TTC549 (cell line): ENCODE results near the gene ZNF688.
"Not testable (repeated sequence)": the region's sequence is repeated elsewhere in the genome, so short reads cannot be mapped to it uniquely, and the experiment has no call there.

Experiments
- FAIRE-seq: peaks from 2 replicates; lab custom pipeline; 2012; peaks lifted over from hg19 to GRCh38; lab: Jason Lieb, UNC

Gene ZNF688

DNA sequence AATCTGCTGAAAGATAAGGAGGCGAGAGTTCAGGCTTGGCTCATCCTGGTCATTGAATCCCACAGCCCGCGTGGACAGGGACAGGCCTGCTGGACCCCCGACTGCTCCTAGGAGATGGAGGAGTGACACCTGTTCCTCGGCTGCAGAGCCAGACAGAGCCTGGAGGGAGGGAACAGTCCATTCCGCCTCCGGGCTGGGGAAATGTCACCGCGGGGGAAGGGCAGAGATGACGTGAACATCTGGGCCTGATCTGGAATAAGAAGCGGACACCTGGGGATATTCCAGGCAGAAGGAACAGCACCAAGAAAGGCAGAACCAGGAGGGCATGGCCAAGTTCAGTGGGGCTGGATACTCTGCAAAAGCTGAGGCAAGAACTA, 38.4 kb downstream of the ZNF688 start:
- FAIRE-seq: no peak

- no peak for FAIRE-seq
These were observed 39.0 kb downstream of the ZNF688 start for GRCh38 chr16:30532285-30533145.

- FAIRE-seq: no peak
These were observed 41.1 kb downstream of the ZNF688 start for GRCh38 chr16:30530163-30531037.

DNA sequence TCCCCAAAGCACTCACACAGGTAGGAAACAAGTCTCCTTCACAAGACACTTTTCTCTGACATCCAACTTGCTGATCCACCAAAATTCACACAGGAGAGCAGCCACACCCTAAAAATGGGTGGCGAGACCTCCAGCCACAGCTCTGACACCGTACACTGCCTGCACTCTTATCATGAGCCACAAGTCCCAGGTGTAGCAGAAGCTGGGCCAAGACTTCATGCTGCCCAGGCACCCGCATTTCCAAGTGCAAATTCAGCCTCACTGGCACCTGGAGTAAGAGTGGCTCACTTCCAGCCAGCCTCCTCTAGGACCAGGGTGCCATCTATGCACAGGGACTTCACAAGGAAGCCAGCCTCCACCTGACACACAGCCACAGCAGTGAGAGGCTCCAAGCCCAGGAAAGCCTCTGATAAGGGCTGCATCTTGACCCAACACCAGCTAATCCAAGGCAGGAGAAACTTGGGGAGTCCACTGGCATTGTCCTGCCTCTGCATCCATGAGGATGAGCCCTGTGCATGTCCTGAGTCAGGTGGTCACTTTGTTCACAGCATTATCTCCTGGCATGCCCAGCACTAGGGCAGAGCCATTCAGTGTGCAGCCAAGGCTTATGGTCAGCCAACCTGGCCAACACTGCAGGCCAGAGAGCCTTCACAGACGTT, 42.6 kb downstream of the ZNF688 start:
- no peak for FAIRE-seq

- no peak for FAIRE-seq
These were observed 43.8 kb downstream of the ZNF688 start for GRCh38 chr16:30527635-30528178.

- FAIRE-seq: peak; percentile 95
These were observed 44.5 kb downstream of the ZNF688 start for GRCh38 chr16:30526823-30527634.

DNA sequence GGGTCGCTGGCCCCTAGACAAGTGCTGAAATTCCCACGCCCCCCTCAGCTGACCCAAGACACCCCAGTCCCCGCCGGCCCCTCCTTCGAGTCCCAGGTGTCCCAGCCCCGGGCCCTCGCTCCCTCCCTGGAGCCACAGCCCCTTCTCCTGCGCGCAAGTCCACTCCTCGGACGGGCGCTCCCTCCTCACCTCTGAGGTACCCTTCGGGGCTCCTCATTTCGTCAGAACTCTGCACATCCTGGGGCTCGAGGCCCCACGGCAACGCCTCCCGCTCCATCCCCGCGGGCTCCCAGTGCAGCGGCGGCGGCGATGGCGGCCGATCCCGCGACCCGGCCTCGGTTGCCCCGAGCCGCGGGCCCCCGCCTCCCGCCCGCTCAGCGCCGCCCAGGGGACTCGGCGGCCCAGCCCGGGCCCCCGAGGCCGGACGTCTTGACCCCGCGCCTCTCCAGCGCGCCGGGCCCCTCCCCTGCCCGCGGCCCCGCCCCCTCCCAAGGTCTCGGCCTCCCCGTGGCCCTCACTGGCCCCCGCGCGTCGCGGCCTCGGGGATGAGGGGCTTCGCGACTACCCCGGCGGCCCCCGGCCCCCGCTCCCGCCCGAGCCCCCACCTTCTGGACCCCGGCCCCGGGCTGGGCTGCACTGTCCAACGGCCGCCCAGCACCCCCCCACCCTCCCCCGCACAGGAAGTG, 45.2 kb downstream of the ZNF688 start, which contains the start of gene ZNF768:
Gene ZNF768 (minus strand): TSS at position 430 of the 686 bp plus-strand sequence. CDS start 153 bp downstream, at position 277.
- FAIRE-seq: no peak

GRCh38 chr16:30525844-30526136, 45.7 kb downstream of the ZNF688 start:
- no peak for FAIRE-seq

DNA sequence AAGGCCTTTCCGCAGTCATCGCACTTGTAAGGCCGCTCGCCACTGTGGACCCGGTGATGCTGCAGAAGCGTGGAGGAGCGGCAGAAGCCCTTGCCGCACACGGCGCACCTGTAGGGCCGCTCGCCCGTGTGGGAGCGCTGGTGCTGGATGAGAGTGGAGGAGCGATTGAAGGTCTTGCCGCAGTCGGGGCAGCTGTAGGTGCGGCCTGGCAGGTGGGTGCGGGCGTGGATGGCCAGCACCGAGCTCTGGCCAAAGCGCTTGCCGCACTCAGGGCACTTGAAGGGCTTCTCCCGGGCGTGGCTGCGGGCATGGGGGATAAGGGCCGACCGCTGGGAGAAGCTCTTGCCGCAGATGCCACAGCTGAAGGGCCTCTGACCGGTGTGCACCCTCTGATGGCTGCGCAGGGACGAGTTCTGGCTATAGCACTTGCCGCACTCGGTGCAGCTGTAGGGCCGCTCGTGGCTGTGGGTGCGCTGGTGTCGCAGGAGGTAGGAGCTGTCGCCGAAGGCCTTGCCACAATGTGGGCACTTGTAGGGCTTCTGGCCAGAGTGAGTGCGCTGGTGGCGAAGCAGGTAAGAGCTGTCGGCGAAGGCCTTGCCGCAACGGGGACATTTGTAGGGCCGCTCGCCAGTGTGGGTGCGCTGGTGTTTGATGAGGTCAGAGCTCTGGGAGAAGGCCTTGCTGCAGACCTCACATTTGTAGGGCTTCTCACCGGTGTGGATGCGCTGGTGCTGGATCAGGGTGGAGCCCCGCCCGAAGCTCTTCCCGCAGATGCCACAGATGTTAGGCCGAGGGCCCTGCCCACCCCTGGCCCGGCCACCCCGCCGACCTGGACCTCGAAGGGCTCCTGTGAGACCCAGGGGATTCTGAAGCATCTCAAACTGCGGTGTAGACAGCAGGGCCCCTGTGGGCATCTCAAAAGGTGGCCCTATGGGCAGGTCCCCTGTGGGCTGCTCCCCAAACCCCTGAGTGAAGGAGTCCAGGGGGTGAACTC, 46.6 kb downstream of the ZNF688 start:
- FAIRE-seq: no peak

GRCh38 chr16:30523768-30524574, 47.5 kb downstream of the ZNF688 start:
- FAIRE-seq: no peak

GRCh38 chr16:30522702-30523463, 48.6 kb downstream of the ZNF688 start:
- not testable (repeated sequence) for FAIRE-seq

GRCh38 chr16:30521873-30522641, 49.5 kb downstream of the ZNF688 start:
- no peak for FAIRE-seq

- FAIRE-seq: no peak
These were observed 50.0 kb downstream of the ZNF688 start for GRCh38 chr16:30521476-30521872.
